Myocyte (in vitro differentiated cells): Measurements from ENCODE around the gene PLEKHG1. TPM values are rescaled to one million over a fixed set of nuclear protein-coding genes. Genes with fewer than 3 reads are reported as not detected.

Experiments used
- DNase-seq: peaks from one replicate; pipeline ENCODE4 v3.0.0-alpha.2; 2012; ENCODE audit warnings: low read depth
- total RNA-seq: library from RNA; depleted of rRNA; stranded (reverse); fragments of >200 nt; gene quantifications from 2 replicates; pipeline ENCODE4 v1.2.3, GENCODE V29; 2014

PLEKHG1 gene
- total RNA-seq, 1 donor from 2014 or later: not detected

DNA sequence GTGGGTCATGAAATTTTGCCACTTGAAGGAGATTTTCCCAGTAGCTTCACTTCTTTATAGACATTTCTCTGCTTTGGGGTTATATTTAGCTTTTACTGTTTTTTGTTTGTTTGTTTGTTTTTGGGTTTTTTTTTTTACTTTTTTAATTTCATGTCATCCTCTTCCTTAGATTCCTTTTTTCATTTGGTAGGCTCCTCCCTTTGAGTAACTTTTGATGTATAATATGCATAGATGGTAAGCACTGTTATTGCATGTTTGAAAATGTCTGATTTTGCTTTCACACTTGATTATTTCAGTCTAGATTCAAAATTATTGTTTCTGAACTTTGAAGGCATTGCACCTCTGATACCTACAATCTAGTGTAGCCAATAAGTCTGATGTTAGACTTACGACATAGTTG is 37.6 kb downstream of the PLEKHG1 start:
- DNase-seq: no peak

DNA sequence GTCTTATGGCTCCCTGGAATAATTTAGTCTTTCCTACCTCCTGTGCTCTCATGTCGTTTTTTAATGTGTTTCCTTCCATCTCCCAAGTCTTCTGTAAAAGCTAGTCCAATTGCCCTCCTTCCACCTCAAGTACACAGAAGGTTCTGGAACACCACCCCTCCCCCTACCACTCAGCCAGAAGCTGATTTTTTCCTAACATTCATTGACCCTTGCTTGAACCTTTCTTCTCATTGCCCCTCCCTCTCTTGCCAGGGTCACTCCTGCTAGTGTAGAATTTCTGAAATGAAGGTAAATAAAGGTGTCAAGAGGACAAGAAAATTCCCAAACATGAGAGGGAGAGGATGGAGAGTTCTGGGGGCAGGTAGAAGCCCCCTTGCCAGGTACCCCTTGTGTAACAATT is 38.6 kb downstream of the PLEKHG1 start:
- DNase-seq: no peak

DNA sequence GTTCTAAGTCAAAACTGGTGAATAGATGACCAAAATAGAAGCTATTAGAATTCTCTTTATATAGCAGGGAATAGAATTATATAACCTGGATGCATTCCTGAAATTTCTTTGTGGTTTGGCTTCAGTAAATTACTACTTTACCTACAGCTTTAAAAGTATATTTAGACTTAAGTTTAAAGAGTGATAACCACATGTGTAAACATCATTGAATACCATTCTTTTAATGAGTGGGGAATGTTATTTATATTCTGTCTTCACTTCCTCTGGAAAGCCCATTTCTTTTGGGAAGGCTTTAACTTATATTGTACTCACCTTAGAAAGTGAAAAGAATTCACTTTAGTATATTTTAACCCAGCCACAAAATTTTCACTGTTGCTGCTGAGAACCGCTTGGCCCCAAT is 39.1 kb downstream of the PLEKHG1 start:
- DNase-seq: no peak

DNA sequence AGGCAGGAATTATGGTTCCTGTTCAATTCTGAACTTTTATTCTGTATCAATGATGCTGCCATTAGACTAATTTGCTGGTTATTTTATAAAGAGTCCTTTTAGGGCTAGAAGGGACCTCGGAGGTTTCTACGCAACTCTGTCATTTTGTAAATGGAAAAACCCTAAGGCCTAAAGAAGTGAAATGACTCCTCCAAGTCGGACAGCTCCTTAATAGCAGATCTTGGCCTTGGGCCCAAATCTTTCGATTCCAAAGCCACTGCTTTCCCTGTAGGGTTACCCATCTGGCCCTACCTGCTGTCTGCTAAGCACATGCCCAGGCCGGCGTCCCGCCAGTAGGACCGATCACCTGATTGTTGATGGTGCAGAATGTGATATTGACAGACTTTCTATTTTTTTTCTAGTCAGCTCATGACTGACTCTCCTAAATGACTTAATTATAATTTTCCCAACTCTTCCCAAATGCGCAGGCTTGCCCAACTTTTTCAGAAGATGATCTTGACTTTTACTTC is 40.2 kb downstream of the PLEKHG1 start:
- no peak for DNase-seq

DNA sequence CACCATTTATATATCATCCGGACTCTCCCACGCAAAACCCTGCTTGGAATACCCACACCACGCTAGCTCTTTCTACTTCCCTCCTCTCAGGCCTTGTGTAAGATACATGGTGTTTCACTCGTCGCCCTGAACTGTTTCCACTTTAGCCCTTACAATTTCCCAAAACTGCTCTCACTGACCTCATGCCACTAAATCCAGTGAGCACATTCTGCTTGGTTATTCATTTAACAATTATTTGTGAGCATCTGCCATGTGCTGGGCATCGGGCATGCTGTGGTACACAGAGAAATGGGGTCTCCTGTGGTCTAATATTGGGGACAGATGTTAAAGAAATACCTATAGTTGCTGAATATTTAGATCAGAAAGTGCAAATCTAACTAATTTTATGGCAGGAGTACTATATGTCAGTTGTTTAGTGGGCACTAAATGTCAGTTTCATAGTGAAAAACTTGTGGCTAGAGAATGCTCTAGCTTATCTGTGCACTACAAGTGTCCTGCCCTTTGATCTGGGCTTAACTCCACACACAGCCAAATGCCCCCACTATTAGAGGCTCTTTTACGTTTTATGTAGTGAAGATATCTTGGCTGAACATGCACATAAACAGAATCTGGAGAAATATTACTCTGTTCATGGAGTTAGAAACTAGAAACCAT is 41.0 kb downstream of the PLEKHG1 start:
- DNase-seq: no peak

DNA sequence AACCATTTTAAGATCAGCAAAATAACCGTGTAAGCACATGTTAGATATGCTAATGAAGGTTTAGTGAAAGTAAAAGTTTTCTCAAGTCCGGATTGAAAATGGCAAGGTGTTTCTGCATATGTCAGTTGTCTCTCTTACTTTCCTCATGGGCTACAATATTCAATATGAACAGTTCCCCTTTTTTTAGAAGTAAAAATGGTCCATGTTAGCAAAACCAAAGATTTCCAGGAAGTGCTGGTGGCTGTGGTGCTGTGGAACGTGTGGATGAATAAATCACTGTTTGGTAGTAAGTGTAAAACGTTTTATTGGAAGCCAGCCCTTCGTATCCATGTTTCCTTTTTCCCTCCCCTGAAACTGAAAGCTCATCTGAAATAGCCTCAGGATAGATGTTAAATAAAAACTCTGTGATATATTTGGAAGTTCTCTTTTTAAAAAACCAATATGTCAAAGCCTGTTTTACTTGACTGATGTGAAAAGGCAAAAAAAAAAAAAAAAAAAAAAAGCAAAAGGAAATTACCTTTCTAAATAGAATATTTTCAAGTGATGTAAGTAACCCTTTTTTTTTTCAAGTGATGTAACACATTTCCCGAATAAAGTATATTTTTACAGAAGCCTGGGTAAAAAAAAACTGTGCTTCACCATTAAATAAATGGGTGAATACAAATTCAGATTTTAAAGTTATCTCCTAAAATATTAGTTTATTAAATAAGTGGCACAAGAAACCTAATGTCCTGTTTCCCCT is 41.9 kb downstream of the PLEKHG1 start:
- DNase-seq: no peak

DNA sequence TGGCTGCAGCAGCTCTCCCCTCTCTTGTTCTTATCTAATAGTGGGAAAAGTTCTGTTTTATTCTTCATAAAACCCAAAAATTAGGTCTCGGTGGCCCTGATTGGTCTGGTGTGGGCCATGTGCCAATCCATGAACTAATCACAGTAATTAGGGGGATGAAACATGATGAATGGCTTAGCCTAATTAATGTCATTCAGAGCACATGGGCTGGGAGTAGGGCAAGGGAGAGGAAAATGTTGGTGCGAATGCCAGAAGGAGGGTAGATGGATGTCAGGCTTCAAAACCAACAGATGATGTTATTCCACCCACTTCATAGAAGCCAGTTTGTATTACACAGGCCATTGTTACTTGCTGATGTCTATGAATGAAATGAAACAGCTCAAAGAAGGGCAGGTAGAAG is 46.5 kb downstream of the PLEKHG1 start:
- DNase-seq: no peak

DNA sequence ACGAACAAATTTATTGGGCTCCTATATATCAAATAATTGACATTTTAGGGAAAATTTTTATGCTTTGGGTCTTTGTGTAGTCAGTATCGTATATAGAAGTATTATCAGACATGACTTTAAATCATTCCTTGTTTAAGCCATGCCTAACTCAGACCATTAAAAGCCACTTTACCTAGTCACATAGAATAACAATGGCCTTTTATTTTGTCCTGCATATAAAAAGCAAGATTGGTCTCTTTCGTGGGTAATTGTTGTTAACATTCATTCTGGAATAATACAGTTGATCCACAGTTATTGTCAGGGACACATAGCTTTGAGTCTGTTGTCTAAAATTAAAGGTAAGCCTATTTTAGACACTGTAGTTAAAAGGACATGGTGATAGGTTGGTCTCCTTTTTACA is 47.4 kb downstream of the PLEKHG1 start:
- no peak for DNase-seq

Other genes starting within 250 kb of the PLEKHG1 start
- not detected in 2 replicates for gene IYD, start 230.9 kb upstream of the PLEKHG1 start, total RNA-seq